SH-SY5Y (cell line): Measurements from ENCODE around the gene PMVK.

ENCODE experiments used
- GATA2 ChIP-seq: IDR thresholded peaks from 2 replicates; pipeline ENCODE4 v1.6.1; 2011; ENCODE audit warnings: mild to moderate bottlenecking, low read depth, low read length
- GATA3 ChIP-seq: IDR thresholded peaks from 2 replicates; pipeline ENCODE4 v1.6.1; 2011; ENCODE audit warnings: low read depth, mild to moderate bottlenecking, low read length, moderate library complexity

PMVK gene

GRCh38 chr1:154936555-154937084 is at the start of gene PMVK:
PMVK (minus strand) TSS chr1:154936719; CDS start chr1:154936685, 34 bp downstream.
- peak; percentile 25; the same call in 1 of the 2 replicates for TF ChIP-seq GATA2
- no peak for TF ChIP-seq GATA3

GRCh38 chr1:154983776-154984466 is 47.4 kb upstream of the PMVK start:
- TF ChIP-seq GATA2 (no peak), GATA3 (no peak)

GRCh38 chr1:154982897-154983648 is 46.6 kb upstream of the PMVK start, which contains the start of gene FLAD1:
FLAD1 (plus strand) TSS chr1:154983344; CDS start chr1:154983695, 351 bp downstream.
- TF ChIP-seq GATA3 (no peak), GATA2 (no peak)

- TF ChIP-seq GATA2 (no peak), GATA3 (no peak)
Observed at GRCh38 chr1:154982341-154982740, 45.8 kb upstream of the PMVK start.

GRCh38 chr1:154978360-154978759 is 41.8 kb upstream of the PMVK start:
- TF ChIP-seq GATA2 (peak; percentile 76), GATA3 (no peak)

GRCh38 chr1:154975409-154976059 is 39.0 kb upstream of the PMVK start:
- TF ChIP-seq GATA3 = no peak
- no peak for TF ChIP-seq GATA2

- TF ChIP-seq GATA3 (no peak), GATA2 (no peak)
Observed at GRCh38 chr1:154974808-154975408, 38.4 kb upstream of the PMVK start.

- no peak for TF ChIP-seq GATA3
- TF ChIP-seq GATA2 = no peak
Observed at GRCh38 chr1:154974102-154974807, 37.7 kb upstream of the PMVK start, which contains the start of gene CKS1B. CKS1B (plus strand) TSS chr1:154974681; CDS start chr1:154974746, 65 bp downstream.

- TF ChIP-seq GATA3 (no peak), GATA2 (peak; percentile 82)
Observed at GRCh38 chr1:154973344-154974101, 37.0 kb upstream of the PMVK start.

GRCh38 chr1:154972517-154973343 is 36.2 kb upstream of the PMVK start:
- TF ChIP-seq GATA3 (no peak), GATA2 (no peak)

- TF ChIP-seq GATA2 (no peak), GATA3 (no peak)
Observed at GRCh38 chr1:154972213-154972516, 35.6 kb upstream of the PMVK start.
